Globus pallidus (tissue), 1 donor: ENCODE data around the gene DENND10.
"Not testable (repeated sequence)": the region's sequence is repeated elsewhere in the genome, so short reads cannot be mapped to it uniquely, and the experiment has no call there.

ENCODE experiments used
- DNase-seq: peaks from one replicate; pipeline ENCODE4 v3.0.0-alpha.2; 2015; ENCODE audit warnings: low spot score

Gene DENND10

GRCh38 chr10:119103903-119104653 is at the start of gene DENND10:
TSS of gene DENND10 (plus strand) at chr10:119104113. CDS start at chr10:119104143, 30 bp downstream.
- peak; percentile 85 for DNase-seq

- no peak for DNase-seq
These were observed 48.4 kb upstream of the DENND10 start for GRCh38 chr10:119055472-119055871.

- DNase-seq = no peak
These were observed 45.9 kb upstream of the DENND10 start for GRCh38 chr10:119058010-119058409.

- no peak for DNase-seq
These were observed 44.4 kb upstream of the DENND10 start for GRCh38 chr10:119059557-119059956.

GRCh38 chr10:119060107-119060506 is 43.8 kb upstream of the DENND10 start:
- no peak for DNase-seq

- no peak for DNase-seq
These were observed 42.6 kb upstream of the DENND10 start for GRCh38 chr10:119061352-119061751.

- DNase-seq = no peak
These were observed 42.0 kb upstream of the DENND10 start for GRCh38 chr10:119061926-119062325.

GRCh38 chr10:119070395-119071165 is 33.3 kb upstream of the DENND10 start:
- DNase-seq = no peak

- no peak for DNase-seq
These were observed 30.3 kb upstream of the DENND10 start for GRCh38 chr10:119073584-119073983.

- DNase-seq = no peak
These were observed 25.3 kb upstream of the DENND10 start for GRCh38 chr10:119078422-119079179.

GRCh38 chr10:119079599-119080520 is 24.1 kb upstream of the DENND10 start:
- DNase-seq = peak; percentile 52

GRCh38 chr10:119080521-119081259 is 23.2 kb upstream of the DENND10 start, which contains the start of gene EIF3A:
TSS of gene EIF3A (minus strand) at chr10:119080817. CDS start at chr10:119080676, 141 bp downstream.
- peak; percentile 92 for DNase-seq

GRCh38 chr10:119084896-119085295 is 19.0 kb upstream of the DENND10 start:
- no peak for DNase-seq

GRCh38 chr10:119087271-119087882 is 16.5 kb upstream of the DENND10 start:
- no peak for DNase-seq

GRCh38 chr10:119090026-119090795 is 13.7 kb upstream of the DENND10 start:
- no peak for DNase-seq

- no peak for DNase-seq
These were observed 12.9 kb upstream of the DENND10 start for GRCh38 chr10:119090968-119091367.

- no peak for DNase-seq
These were observed 8.3 kb upstream of the DENND10 start for GRCh38 chr10:119095640-119096039.

- not testable (repeated sequence) for DNase-seq
These were observed 7.1 kb upstream of the DENND10 start for GRCh38 chr10:119096641-119097415.

- no peak for DNase-seq
These were observed 5.3 kb upstream of the DENND10 start for GRCh38 chr10:119098576-119098975.
